C4-2B (cell line): ENCODE data around the gene C12orf43.

Experiments
- CTCF ChIP-seq: fragments of 450-650 bp; conservative IDR thresholded peaks from 2 replicates; pipeline ENCODE4 v1.5.1; 2017; ENCODE audit warnings: mild to moderate bottlenecking
- ZFX ChIP-seq: fragments of 450-650 bp; IDR thresholded peaks from 2 replicates; pipeline ENCODE4 v1.6.1; 2017

- TF ChIP-seq CTCF (no peak), ZFX (no peak)
These were observed 46.2 kb upstream of the C12orf43 start for GRCh38 chr12:121062391-121063045.
